ENCODE results near the gene AKNAD1. TPM values are rescaled to one million over a fixed set of nuclear protein-coding genes. Genes with fewer than 3 reads are reported as not detected.

AKNAD1 gene
- total and polyA plus RNA-seq, 2 of the 8 experiments (the other 6 are each of a cell fraction or from before 2014, with no cell fraction given): not detected

DNA sequence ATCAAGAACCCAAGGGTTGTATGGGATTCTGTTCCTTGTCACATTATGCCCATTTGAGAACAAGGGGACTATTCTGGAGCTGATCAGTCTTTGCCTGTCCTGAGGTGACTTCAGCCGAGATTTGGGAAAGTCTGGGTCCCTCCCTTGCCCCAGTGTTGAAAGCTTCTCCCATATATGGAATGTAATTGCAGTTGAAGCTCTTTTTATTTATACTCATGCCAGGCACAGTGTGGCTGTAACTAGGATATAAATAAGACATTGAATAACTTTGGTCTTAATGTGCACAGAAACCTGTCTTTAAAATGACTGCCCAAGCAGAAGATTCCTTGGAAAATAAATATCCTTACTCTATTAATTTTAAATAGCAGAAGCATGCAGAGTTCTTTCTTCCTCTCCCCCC is 15.2 kb downstream of the AKNAD1 start:
- Histone ChIP-seq H2AFZ (ENCODE audit: low read length) (no peak overlapping the region; the same call in 1 of the 2 replicates), H3K4ac (replicated peaks; ENCODE audit: insufficient read length, low read depth, low read length) (no peak overlapping the region), H3K14ac (ENCODE audit: insufficient read length) (no peak overlapping the region), H2BK12ac (ENCODE audit: low read depth, low read length) (no peak overlapping the region), H3K9me3 (ENCODE audit: insufficient read depth in 2 of 2, low read depth in 1 of 2, low read length in 1 of 2) (no peaks in the 10 kb centered on the region), H3K9ac (replicated peaks in 1 of 4; ENCODE audit: extremely low read depth in 1 of 4, low read depth in 3 of 4, low read length in 3 of 4) (no peak overlapping the region), H4K91ac (replicated peaks; ENCODE audit: insufficient read length, low read length) (no peak overlapping the region), H2BK5ac (ENCODE audit: low read depth, low read length) (no peak overlapping the region), H3K4me1 (replicated peaks in 1 of 4; ENCODE audit: control insufficient read depth in 3 of 4, insufficient read depth in 4 of 4, low read length in 3 of 4) (peaks cover 0 to 3% (median under 1%) of the 10 kb centered on the region in 4 experiments; a peak in 3 of 7 replicates), H3K23me2 (ENCODE audit: low read depth, low read length) (no peaks in the 10 kb centered on the region), H2BK15ac (ENCODE audit: low read length) (no peak overlapping the region), H4K8ac (ENCODE audit: extremely low read depth, insufficient read depth, low read length) (no peak overlapping the region), H3K18ac (ENCODE audit: extremely low read depth, low read length) (no peak overlapping the region), H3K4me3 (ENCODE audit: extremely low read depth in 1 of 4, insufficient read depth in 2 of 4, low read depth in 3 of 4, low read length in 4 of 4) (no peak overlapping the region), H3K79me2 (ENCODE audit: control insufficient read depth in 1 of 2, insufficient read depth in 2 of 2, low read length in 2 of 2) (no peaks in the 10 kb centered on the region), H3K23ac (ENCODE audit: insufficient read length) (no peak overlapping the region), H4K20me1 (replicated peaks in 1 of 2; ENCODE audit: control insufficient read depth in 1 of 2, insufficient read depth in 2 of 2, low read length in 2 of 2) (no peaks in the 10 kb centered on the region), H4K5ac (ENCODE audit: insufficient read length, low read depth, low read length) (no peak overlapping the region), H2BK120ac (replicated peaks; ENCODE audit: low read depth, low read length) (no peak overlapping the region), H3K36me3 (ENCODE audit: control insufficient read depth in 2 of 4, insufficient read depth in 4 of 4, low read length in 3 of 4) (no peaks in the 10 kb centered on the region), H3K27me3 (replicated peaks in 1 of 4; ENCODE audit: control insufficient read depth in 3 of 4, extremely low read depth in 1 of 4, insufficient read depth in 3 of 4, low read length in 3 of 4) (no peaks in the 10 kb centered on the region), H2AK5ac (ENCODE audit: low read depth, low read length) (no peak overlapping the region), H3K4me2 (ENCODE audit: insufficient read depth in 1 of 2, low read depth in 2 of 2, low read length in 2 of 2) (no peak overlapping the region), H3K27ac (ENCODE audit: low read depth, low read length) (no peak overlapping the region), H2BK20ac (ENCODE audit: low read length) (no peak overlapping the region), H3K56ac (replicated peaks; ENCODE audit: insufficient read length, low read depth, low read length) (no peak overlapping the region), H3K79me1 (ENCODE audit: low read depth, low read length) (no peaks in the 10 kb centered on the region)
- 72% methylated on average over 1 of the region's 1 CpG; no CpG with 5 or more reads in 1 of the 2 experiments for WGBS, 2 experiments (ENCODE audit: extremely low coverage in 1 of 2, insufficient coverage in 1 of 2, insufficient read length in 1 of 2, insufficient replicate concordance in 2 of 2, low coverage in 1 of 2, low lambda C conversion rate in 2 of 2, missing lambda C conversion rate in 1 of 2)
- ChIA-PET POLR2A (ENCODE audit: partially characterized antibody) (interaction anchor here (1.1 kb wide), 1 partner anchor 14 kb away, joined by 3 read pairs; no protein-coding TSS in a partner anchor), CTCF (ENCODE audit: partially characterized antibody) (interaction anchor here (5.5 kb wide), 1 partner anchor 13 kb away, joined by 41 read pairs; no protein-coding TSS in a partner anchor)
- FAIRE-seq (no peak), DNase-seq (ENCODE audit: low read depth in 1 of 2, low spot score in 2 of 2) (no peak)
- TF ChIP-seq RBBP5 (IDR thresholded peaks at IDR 0.05; ENCODE audit: borderline replicate concordance, low read depth, low read length): no peak
- TF ChIP-seq CBX5 (IDR thresholded peaks at IDR 0.05; ENCODE audit: low read depth, low read length): no peak
- TF ChIP-seq, protein P1, sequence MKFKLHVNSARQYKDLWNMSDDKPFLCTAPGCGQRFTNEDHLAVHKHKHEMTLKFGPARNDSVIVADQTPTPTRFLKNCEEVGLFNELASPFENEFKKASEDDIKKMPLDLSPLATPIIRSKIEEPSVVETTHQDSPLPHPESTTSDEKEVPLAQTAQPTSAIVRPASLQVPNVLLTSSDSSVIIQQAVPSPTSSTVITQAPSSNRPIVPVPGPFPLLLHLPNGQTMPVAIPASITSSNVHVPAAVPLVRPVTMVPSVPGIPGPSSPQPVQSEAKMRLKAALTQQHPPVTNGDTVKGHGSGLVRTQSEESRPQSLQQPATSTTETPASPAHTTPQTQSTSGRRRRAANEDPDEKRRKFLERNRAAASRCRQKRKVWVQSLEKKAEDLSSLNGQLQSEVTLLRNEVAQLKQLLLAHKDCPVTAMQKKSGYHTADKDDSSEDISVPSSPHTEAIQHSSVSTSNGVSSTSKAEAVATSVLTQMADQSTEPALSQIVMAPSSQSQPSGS (IDR thresholded peaks at IDR 0.05; ENCODE audit: low read length): no peak
- no peak for TF ChIP-seq FOSL1 (IDR thresholded peaks at IDR 0.05; ENCODE audit: insufficient read depth, low read depth, low read length)
- TF ChIP-seq TCF12 (IDR thresholded peaks at IDR 0.05; ENCODE audit: low read depth, low read length): no peak
- no peak for TF ChIP-seq JUN (IDR thresholded peaks at IDR 0.05; ENCODE audit: low read depth, low read length)
- no peak for TF ChIP-seq JUND (IDR thresholded peaks at IDR 0.05; ENCODE audit: low read length)
- no peak for TF ChIP-seq EZH2 (IDR thresholded peaks at IDR 0.05; ENCODE audit: low read depth, low read length, severe bottlenecking)
- TF ChIP-seq SRF (IDR thresholded peaks at IDR 0.05; ENCODE audit: low read depth, low read length): no peak
- no peak for TF ChIP-seq ASH2L (IDR thresholded peaks at IDR 0.05; ENCODE audit: low read length)
- no peak for TF ChIP-seq KDM5A (IDR thresholded peaks at IDR 0.05; ENCODE audit: low read length)
